Kidney epithelial cell (primary cell): Measurements from ENCODE around the gene B3GALNT1. TPM values are rescaled to one million over a fixed set of nuclear protein-coding genes. Genes with fewer than 3 reads are reported as not detected.

ENCODE experiments used
- DNase-seq: peaks from one replicate; pipeline ENCODE4 v3.0.0-alpha.2; 2010; ENCODE audit warnings: low read depth
- H3K27me3 ChIP-seq: 2 replicates; pipeline ENCODE4 v1.6.0; 2011; ENCODE audit warnings: low read length; ENCODE audit not compliant: control insufficient read depth, insufficient read depth
- H3K36me3 ChIP-seq: 2 replicates; pipeline ENCODE4 v1.5.1; 2011; ENCODE audit warnings: low read length; ENCODE audit not compliant: control insufficient read depth, insufficient read depth
- H3K4me3 ChIP-seq: 2 replicates; pipeline ENCODE4 v1.5.1; 2011; ENCODE audit warnings: low read depth, mild to moderate bottlenecking, control low read depth, low read length
- total RNA-seq: library from RNA; depleted of rRNA; stranded (reverse); fragments of >200 nt; gene quantifications from 2 replicates; pipeline ENCODE4 v1.2.3, GENCODE V29; 2015
- TF ChIP-seq, protein P1 (sequence below): IDR thresholded peaks from 2 replicates; pipeline ENCODE4 v1.5.1; 2011; ENCODE audit warnings: mild to moderate bottlenecking, moderate library complexity, low read length, control low read depth, inconsistent platforms; ENCODE audit not compliant: insufficient read depth, poor library complexity, severe bottlenecking

Gene B3GALNT1
- total RNA-seq, 1 donor from 2014 or later = 29.0 TPM

DNA sequence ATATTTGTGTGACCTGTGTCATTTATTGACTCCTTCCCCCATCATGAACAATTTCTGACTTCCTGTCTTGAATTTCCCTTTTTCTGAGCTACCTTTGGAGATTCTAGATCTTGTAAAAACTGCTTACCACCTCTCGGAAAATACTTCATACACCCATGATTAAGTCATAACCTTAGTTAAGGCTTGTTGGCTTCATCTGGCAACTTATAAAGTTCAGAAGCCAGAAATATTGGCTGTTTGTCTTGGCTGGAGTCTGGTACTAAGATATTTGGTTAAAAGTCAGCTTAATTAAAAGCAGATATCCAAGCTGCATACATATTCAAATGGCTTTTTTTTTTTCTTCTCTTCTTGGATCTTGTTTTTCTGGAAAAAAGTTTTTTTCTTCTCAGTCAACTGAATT is 37.3 kb upstream of the B3GALNT1 start:
- no peaks in the 10 kb centered on the region for H3K36me3 ChIP-seq
- no peaks in the 10 kb centered on the region for H3K27me3 ChIP-seq
- TF ChIP-seq, protein P1, sequence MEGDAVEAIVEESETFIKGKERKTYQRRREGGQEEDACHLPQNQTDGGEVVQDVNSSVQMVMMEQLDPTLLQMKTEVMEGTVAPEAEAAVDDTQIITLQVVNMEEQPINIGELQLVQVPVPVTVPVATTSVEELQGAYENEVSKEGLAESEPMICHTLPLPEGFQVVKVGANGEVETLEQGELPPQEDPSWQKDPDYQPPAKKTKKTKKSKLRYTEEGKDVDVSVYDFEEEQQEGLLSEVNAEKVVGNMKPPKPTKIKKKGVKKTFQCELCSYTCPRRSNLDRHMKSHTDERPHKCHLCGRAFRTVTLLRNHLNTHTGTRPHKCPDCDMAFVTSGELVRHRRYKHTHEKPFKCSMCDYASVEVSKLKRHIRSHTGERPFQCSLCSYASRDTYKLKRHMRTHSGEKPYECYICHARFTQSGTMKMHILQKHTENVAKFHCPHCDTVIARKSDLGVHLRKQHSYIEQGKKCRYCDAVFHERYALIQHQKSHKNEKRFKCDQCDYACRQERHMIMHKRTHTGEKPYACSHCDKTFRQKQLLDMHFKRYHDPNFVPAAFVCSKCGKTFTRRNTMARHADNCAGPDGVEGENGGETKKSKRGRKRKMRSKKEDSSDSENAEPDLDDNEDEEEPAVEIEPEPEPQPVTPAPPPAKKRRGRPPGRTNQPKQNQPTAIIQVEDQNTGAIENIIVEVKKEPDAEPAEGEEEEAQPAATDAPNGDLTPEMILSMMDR = no peak
- no peak overlapping the region for H3K4me3 ChIP-seq
- no peak for DNase-seq

DNA sequence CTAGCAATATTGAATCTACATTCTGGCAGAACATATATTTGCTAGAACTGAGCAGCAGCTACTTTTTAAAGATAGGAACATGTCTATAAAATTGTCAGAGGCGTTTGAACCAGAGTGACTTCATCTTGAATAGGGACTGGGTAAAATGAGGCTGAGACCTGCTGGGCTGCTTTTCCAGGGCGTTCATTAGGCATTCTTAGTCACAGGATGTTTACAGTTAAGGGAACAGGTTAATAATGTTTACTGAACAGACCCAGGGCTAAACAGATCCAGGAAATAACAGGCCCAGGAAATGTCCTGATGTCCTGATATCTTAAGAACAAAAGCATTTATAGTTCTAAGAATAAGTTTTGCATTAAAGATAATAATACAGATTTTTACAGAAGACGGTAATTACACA is 34.5 kb upstream of the B3GALNT1 start:
- TF ChIP-seq, protein P1 = no peak
- Histone ChIP-seq H3K36me3 (no peaks in the 10 kb centered on the region), H3K4me3 (no peak overlapping the region), H3K27me3 (no peaks in the 10 kb centered on the region)
- no peak for DNase-seq

DNA sequence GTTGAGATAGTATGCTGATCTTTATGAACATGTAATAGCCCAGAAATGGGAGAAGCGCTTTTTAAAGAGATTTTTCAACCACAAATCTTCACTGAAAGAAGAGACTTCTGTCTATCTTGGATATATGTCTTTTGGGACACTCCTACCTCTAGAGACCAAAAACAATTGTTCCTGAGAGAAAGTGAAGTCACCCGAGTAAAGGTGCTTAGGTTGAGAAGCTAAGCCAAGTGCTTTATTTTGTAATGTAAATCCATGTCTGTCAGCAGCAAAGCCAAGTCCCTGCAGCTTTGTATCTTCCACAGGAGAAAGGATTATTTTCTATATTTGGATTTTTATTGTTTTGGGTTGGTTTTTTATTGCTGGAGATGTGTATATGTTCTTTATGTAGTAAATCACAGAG is 32.1 kb upstream of the B3GALNT1 start:
- Histone ChIP-seq H3K27me3 (no peaks in the 10 kb centered on the region), H3K4me3 (no peak overlapping the region), H3K36me3 (no peaks in the 10 kb centered on the region)
- TF ChIP-seq, protein P1 = no peak
- no peak for DNase-seq

DNA sequence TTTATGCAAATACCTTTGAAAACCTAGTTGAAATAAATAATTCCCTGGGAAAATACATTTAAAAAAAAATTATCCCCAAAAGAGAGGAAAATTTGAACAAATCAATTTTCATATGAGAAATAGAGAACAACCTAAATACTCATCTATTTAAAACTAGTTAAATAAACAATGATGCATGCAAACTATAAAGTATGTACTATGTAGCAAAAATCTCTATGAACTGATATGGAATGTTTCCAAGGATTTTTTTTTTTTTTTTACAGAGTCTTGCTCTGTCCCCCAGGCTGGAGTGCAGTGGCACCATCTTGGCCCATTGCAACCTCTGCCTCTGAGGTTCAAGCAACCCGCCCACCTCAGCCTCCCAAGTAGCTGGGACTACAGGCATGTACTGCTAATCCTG is 27.2 kb upstream of the B3GALNT1 start:
- Histone ChIP-seq H3K27me3 (no peaks in the 10 kb centered on the region), H3K4me3 (no peak overlapping the region), H3K36me3 (no peaks in the 10 kb centered on the region)
- DNase-seq = no peak
- TF ChIP-seq, protein P1 = no peak

DNA sequence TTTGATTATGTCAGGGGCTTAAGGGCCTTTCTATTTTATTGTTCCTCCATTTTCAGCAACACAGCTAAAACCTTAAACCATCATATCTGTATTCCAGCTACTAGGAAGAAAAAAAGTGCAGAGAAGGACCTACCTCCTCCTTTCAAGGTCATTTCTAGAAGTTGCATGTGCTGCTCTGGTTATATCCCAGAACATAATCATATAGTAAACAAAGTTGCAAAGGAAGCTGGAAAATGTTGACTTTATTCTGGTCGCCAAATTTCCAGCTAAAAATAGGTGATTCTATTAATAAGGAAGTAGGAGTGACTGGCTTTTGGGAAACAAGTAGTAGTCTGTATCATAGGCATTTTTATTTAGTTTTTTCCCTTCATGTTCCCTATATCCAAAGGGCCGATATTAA is 21.3 kb upstream of the B3GALNT1 start:
- Histone ChIP-seq H3K4me3 (no peak overlapping the region), H3K36me3 (no peaks in the 10 kb centered on the region), H3K27me3 (no peaks in the 10 kb centered on the region)
- TF ChIP-seq, protein P1 = no peak
- no peak for DNase-seq

DNA sequence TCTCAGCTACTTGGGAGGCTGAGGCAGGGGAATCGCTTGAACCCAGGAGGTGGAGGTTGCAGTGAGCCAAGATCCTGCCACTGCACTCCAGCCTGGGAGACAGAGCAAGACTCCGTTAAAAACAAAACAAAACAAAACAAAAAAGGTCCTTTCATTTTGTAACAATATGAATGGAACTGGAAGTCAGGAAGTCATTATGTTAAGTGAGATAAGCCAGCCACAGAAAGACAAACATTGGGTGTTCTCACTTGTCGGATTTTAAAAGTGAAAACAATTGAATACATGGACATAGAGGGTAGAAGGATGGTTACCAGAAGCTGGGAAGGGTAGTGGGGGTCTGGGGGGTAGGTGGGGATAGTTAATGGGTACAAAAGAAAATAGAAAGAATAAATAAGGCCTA is 12.5 kb upstream of the B3GALNT1 start:
- H3K27me3 ChIP-seq = no peaks in the 10 kb centered on the region
- TF ChIP-seq, protein P1 = no peak
- no peaks in the 10 kb centered on the region for H3K36me3 ChIP-seq
- H3K4me3 ChIP-seq = no peak overlapping the region
- no peak for DNase-seq
